ENCODE measurements around the gene EMP2.
"Not testable (repeated sequence)": the region's sequence is repeated elsewhere in the genome, so short reads cannot be mapped to it uniquely, and the experiment has no call there.

The EMP2 gene

GRCh38 chr16:10519929-10520868 lies 60.2 kb downstream of the EMP2 start:
- DNase-seq, result no peak

- DNase-seq, result no peak
Measured at GRCh38 chr16:10519297-10519696, 61.1 kb downstream of the EMP2 start.

- no peak for DNase-seq
Measured at GRCh38 chr16:10518479-10519041, 61.8 kb downstream of the EMP2 start.

GRCh38 chr16:10517868-10518267 lies 62.5 kb downstream of the EMP2 start:
- DNase-seq, result no peak

- DNase-seq, result peak; percentile 64 to 78
Measured at GRCh38 chr16:10514369-10515055, 65.9 kb downstream of the EMP2 start.

GRCh38 chr16:10511829-10512228 lies 68.6 kb downstream of the EMP2 start:
- DNase-seq, result peak in 1 of 2 donors; percentile 6

- DNase-seq, result no peak
Measured at GRCh38 chr16:10510279-10510678, 70.1 kb downstream of the EMP2 start.

- peak; percentile 76 to 81 for DNase-seq
Measured at GRCh38 chr16:10509534-10510025, 70.8 kb downstream of the EMP2 start.

GRCh38 chr16:10505286-10505685 lies 75.1 kb downstream of the EMP2 start:
- DNase-seq, result not testable (repeated sequence)

- DNase-seq, result no peak
Measured at GRCh38 chr16:10504404-10504885, 76.0 kb downstream of the EMP2 start.

GRCh38 chr16:10502776-10503175 lies 77.6 kb downstream of the EMP2 start:
- DNase-seq, result no peak

GRCh38 chr16:10501016-10501607 lies 79.3 kb downstream of the EMP2 start:
- no peak for DNase-seq

- no peak for DNase-seq
Measured at GRCh38 chr16:10500582-10500981, 79.8 kb downstream of the EMP2 start.

GRCh38 chr16:10497132-10498101 lies 83.0 kb downstream of the EMP2 start:
- DNase-seq, result no peak

GRCh38 chr16:10495031-10495345 lies 85.4 kb downstream of the EMP2 start:
- no peak for DNase-seq

- no peak for DNase-seq
Measured at GRCh38 chr16:10494343-10495030, 85.9 kb downstream of the EMP2 start.

GRCh38 chr16:10493276-10493675 lies 87.1 kb downstream of the EMP2 start:
- DNase-seq, result no peak

- DNase-seq, result no peak
Measured at GRCh38 chr16:10490141-10490540, 90.3 kb downstream of the EMP2 start.

GRCh38 chr16:10485698-10486382 lies 94.6 kb downstream of the EMP2 start:
- peak in 1 of 2 donors; percentile 26 for DNase-seq

GRCh38 chr16:10485159-10485558 lies 95.2 kb downstream of the EMP2 start:
- DNase-seq, result no peak
